ENCODE results near the gene DALRD3.
A peak's percentile ranks its signal among the peaks of the same experiment; 100 is the strongest.

The DALRD3 gene

GRCh38 chr3:49032646-49033304 is 14.4 kb upstream of the DALRD3 start:
- no peak for TF ChIP-seq CTCF (IDR thresholded peaks at IDR 0.05; ENCODE audit: low read depth, low read length, missing control alignments)
- DNase-seq (ENCODE audit: low read depth): no peak
- no peak overlapping the region for H3K4me3 ChIP-seq (ENCODE audit: low read depth, low read length)

GRCh38 chr3:49030321-49030720 is 11.9 kb upstream of the DALRD3 start:
- no peak for TF ChIP-seq CTCF (IDR thresholded peaks at IDR 0.05; ENCODE audit: low read depth, low read length, missing control alignments)
- no peak overlapping the region for H3K4me3 ChIP-seq (ENCODE audit: low read depth, low read length)
- no peak for DNase-seq (ENCODE audit: low read depth)

GRCh38 chr3:49029563-49029884 is 11.1 kb upstream of the DALRD3 start:
- no peak for TF ChIP-seq CTCF (IDR thresholded peaks at IDR 0.05; ENCODE audit: low read depth, low read length, missing control alignments)
- no peak for DNase-seq (ENCODE audit: low read depth)
- peak overlapping the region; percentile 87; the same call in 1 of the 2 replicates for H3K4me3 ChIP-seq (ENCODE audit: low read depth, low read length)

GRCh38 chr3:49028673-49029562 is 10.5 kb upstream of the DALRD3 start, which contains the start of gene IMPDH2:
TSS of gene IMPDH2 (minus strand) at chr3:49029398. CDS start at chr3:49029350, 48 bp downstream.
- no peak for TF ChIP-seq CTCF (IDR thresholded peaks at IDR 0.05; ENCODE audit: low read depth, low read length, missing control alignments)
- peak; percentile 76 for DNase-seq (ENCODE audit: low read depth)
- peak within 1 kb of the TSS; percentile 87 for H3K4me3 ChIP-seq (ENCODE audit: low read depth, low read length)

GRCh38 chr3:49028298-49028672 is 9.9 kb upstream of the DALRD3 start:
- no peak for DNase-seq (ENCODE audit: low read depth)
- no peak for TF ChIP-seq CTCF (IDR thresholded peaks at IDR 0.05; ENCODE audit: low read depth, low read length, missing control alignments)
- peak overlapping the region; percentile 87 for H3K4me3 ChIP-seq (ENCODE audit: low read depth, low read length)

GRCh38 chr3:49027634-49028033 is 9.3 kb upstream of the DALRD3 start:
- TF ChIP-seq CTCF (IDR thresholded peaks at IDR 0.05; ENCODE audit: low read depth, low read length, missing control alignments): no peak
- H3K4me3 ChIP-seq (ENCODE audit: low read depth, low read length): no peak overlapping the region; the same call in 1 of the 2 replicates
- DNase-seq (ENCODE audit: low read depth): no peak
